HepG2 (cell line): ENCODE data around the gene ITGB7. TPM values are rescaled to one million over a fixed set of nuclear protein-coding genes. Genes with fewer than 3 reads are reported as not detected.
"Not testable (repeated sequence)": the region's sequence is repeated elsewhere in the genome, so short reads cannot be mapped to it uniquely, and the experiment has no call there.

Experiments
- ATAC-seq: fragments of 200-7000 bp; cut with Tn5 transposase; 3 replicates; pipeline ENCODE4 v1.9.1; 2020; ENCODE audit warnings: mild to moderate bottlenecking, moderate library complexity
- BruUV-seq: library from RNA; stranded (reverse); fragments of 400-500 nt; replicated peaks from 2 replicates; lab custom pipeline; 2021; lab: Mats Ljungman, UMichigan
- CTCF ChIA-PET: fragments of 300-600 bp; formaldehyde crosslinking; extraction: SDS; loops from one replicate; lab custom pipeline; 2021; ENCODE audit warnings: low total read pairs, inconsistent platforms, low intra/inter-chr PET ratio; lab: Yijun Ruan, JAX
- POLR2A ChIA-PET: fragments of 350-600 bp; sonication (Branson Sonifier 250); formaldehyde crosslinking; loops from one replicate; lab custom pipeline; 2020; ENCODE audit warnings: antibody characterized with exemption, inconsistent platforms; lab: Yijun Ruan, JAX
- DNase-seq: peaks from one replicate; pipeline ENCODE4 v3.0.0-alpha.2; 2015; ENCODE audit warnings: low spot score
- FAIRE-seq: peaks from 3 replicates; lab custom pipeline; 2011; peaks lifted over from hg19 to GRCh38; lab: Jason Lieb, UNC
- H2AFZ ChIP-seq: one replicate; pipeline ENCODE4 v1.6.1; 2011; ENCODE audit warnings: low read length, inconsistent platforms
- H3K27ac ChIP-seq: fragments of 300-600 bp; 3 replicates; pipeline ENCODE4 v1.8.0; 2011; ENCODE audit warnings: mixed run types, mild to moderate bottlenecking, mixed read lengths, low read length, inconsistent platforms; ENCODE audit not compliant: insufficient read depth; ENCODE audit errors: extremely low read length
- H3K27me3 ChIP-seq, 2 experiments: fragments of 200-600 bp in 1 of 2; 2 replicates in 1 of 2; 3 replicates in 1 of 2; pipeline versions ENCODE4 v1.6.0 to v1.8.0; 2011; ENCODE audit warnings: low read length in 2 of 2, mild to moderate bottlenecking in 2 of 2, moderate library complexity in 2 of 2, inconsistent platforms in 1 of 2; ENCODE audit not compliant: insufficient read depth in 2 of 2, control insufficient read depth in 1 of 2
- H3K36me3 ChIP-seq, 2 experiments: fragments of 200-600 bp in 1 of 2; replicated peaks in 1 of 2; 2 replicates in 1 of 2; 3 replicates in 1 of 2; pipeline versions ENCODE4 v1.5.1 to v1.8.0; 2011; ENCODE audit warnings: low read length in 2 of 2, inconsistent platforms in 1 of 2; ENCODE audit not compliant: insufficient read depth in 2 of 2, control insufficient read depth in 1 of 2
- H3K4me1 ChIP-seq: 2 replicates; pipeline ENCODE4 v1.5.1; 2012; ENCODE audit warnings: low read length, inconsistent platforms; ENCODE audit not compliant: insufficient read depth
- H3K4me2 ChIP-seq: 2 replicates; pipeline ENCODE4 v1.6.0; 2011; ENCODE audit warnings: low read depth, low read length, inconsistent platforms
- H3K4me3 ChIP-seq, 3 experiments: fragments of 200-600 bp in 1 of 3; sonication (generic), shearing (Covaris generic) in 1 of 3; replicated peaks in 1 of 3; 2 replicates each; pipeline ENCODE4 v1.5.1; 2011 to 2016; ENCODE audit warnings: low read length in 3 of 3, inconsistent platforms in 2 of 3, low read depth in 2 of 3, mild to moderate bottlenecking in 2 of 3, control low read depth in 1 of 3, mixed read lengths in 1 of 3; ENCODE audit not compliant: insufficient read depth in 1 of 3
- H3K79me2 ChIP-seq: one replicate; pipeline ENCODE4 v1.6.1; 2011; ENCODE audit warnings: low read length, inconsistent platforms; ENCODE audit not compliant: insufficient read depth
- H3K9ac ChIP-seq: 2 replicates; pipeline ENCODE4 v1.6.0; 2011; ENCODE audit warnings: mild to moderate bottlenecking, low read depth, low read length, inconsistent platforms; ENCODE audit not compliant: insufficient read depth
- H3K9me3 ChIP-seq: 2 replicates; pipeline ENCODE4 v1.5.1; 2012; ENCODE audit warnings: mild to moderate bottlenecking, low read length
- H4K20me1 ChIP-seq: 2 replicates; pipeline ENCODE4 v1.6.0; 2011; ENCODE audit warnings: inconsistent platforms, mild to moderate bottlenecking, low read length, moderate library complexity; ENCODE audit not compliant: insufficient read depth
- ARNT2 ChIP-seq: sonication (generic); formaldehyde crosslinking; IDR thresholded peaks from 2 replicates; pipeline ENCODE4 v1.8.0; 2022; ENCODE audit warnings: mild to moderate bottlenecking, low read depth, missing genetic modification reagents, moderate library complexity
- BATF2 ChIP-seq: sonication (generic); formaldehyde crosslinking; IDR thresholded peaks from 2 replicates; pipeline ENCODE4 v1.8.0; 2022; ENCODE audit warnings: mild to moderate bottlenecking, missing genetic modification reagents, moderate library complexity
- HOXA5 ChIP-seq: sonication (generic); formaldehyde crosslinking; IDR thresholded peaks from 2 replicates; pipeline ENCODE4 v1.4.0; 2020; ENCODE audit warnings: missing genetic modification reagents
- KDM3A ChIP-seq: IDR thresholded peaks from 2 replicates; pipeline ENCODE4 v1.6.1; 2018; ENCODE audit warnings: low read depth, missing compliant biosample characterization
- MAFK ChIP-seq, 2 experiments: IDR thresholded peaks in 1 of 2; conservative IDR thresholded peaks in 1 of 2; 2 replicates each; pipeline ENCODE4 v1.6.1; 2011; ENCODE audit warnings: improper control_type of control experiment in 2 of 2, low read length in 2 of 2
- MYPOP ChIP-seq: sonication (generic); formaldehyde crosslinking; IDR thresholded peaks from 2 replicates; pipeline ENCODE4 v1.8.1; 2023; ENCODE audit warnings: mild to moderate bottlenecking, moderate library complexity, missing genetic modification reagents
- NFRKB ChIP-seq: fragments of 450-650 bp; IDR thresholded peaks from 2 replicates; pipeline ENCODE4 v1.6.1; 2017
- SALL2 ChIP-seq: sonication (generic); formaldehyde crosslinking; IDR thresholded peaks from 2 replicates; pipeline ENCODE4 v1.8.1; 2023; ENCODE audit warnings: mild to moderate bottlenecking, missing genetic modification reagents, inconsistent platforms
- TCF7 ChIP-seq: sonication (generic); IDR thresholded peaks from 2 replicates; pipeline ENCODE4 v1.6.1; 2016; ENCODE audit warnings: antibody characterized with exemption, low read depth
- ZNF251 ChIP-seq: sonication (generic); formaldehyde crosslinking; IDR thresholded peaks from 2 replicates; pipeline ENCODE4 v1.9.0; 2021; ENCODE audit warnings: mild to moderate bottlenecking, missing genetic modification reagents
- ZNF3 ChIP-seq: IDR thresholded peaks from 2 replicates; pipeline ENCODE4 v1.7.0; 2017; ENCODE audit warnings: inconsistent platforms
- ZNF777 ChIP-seq: sonication (generic); formaldehyde crosslinking; IDR thresholded peaks from 2 replicates; pipeline ENCODE4 v1.4.0; 2020; ENCODE audit warnings: missing genetic modification reagents
- WGBS: methylation state at CpG from one replicate; pipeline ENCODE4 v1.1.6; 2017; ENCODE audit warnings: low lambda C conversion rate; 5-methylcytosine and 5-hydroxymethylcytosine counted together
- in situ Hi-C: cut with HindIII; loops from 2 replicates; pipeline ENCODE4 v1.10.0; 2017; ENCODE audit warnings: low pct_unique_long_range_greater_than_20kb; ENCODE audit not compliant: extremely low pct_ligation_motif_present
- intact Hi-C: fragments of 100-400 bp; cut with micrococcal nuclease; formaldehyde crosslinking; loops from one replicate; pipeline ENCODE4 v1.10.0; 2022; ENCODE audit not compliant: unreplicated experiment
- polyA plus RNA-seq, 8 experiments: library from polyadenylated mRNA; depleted of rRNA in 3 of 8; stranded (reverse) in 7 of 8; unstranded in 1 of 8; fragments of >200 nt; fragmentation: Illumina TruSeq in 4 of 8; extraction: Trizol in 4 of 8; gene quantifications; 2 replicates each; pipeline versions ENCODE4 v1.2.1 to v1.2.3, GENCODE V29; 2011 to 2016; ENCODE audit warnings: low read depth in 4 of 8, missing spikeins in 1 of 8, mixed read lengths in 1 of 8; ENCODE audit not compliant: insufficient read depth in 1 of 8
- total RNA-seq, 5 experiments: library from RNA; depleted of rRNA; stranded (reverse); fragments of >200 nt; fragmentation: Illumina TruSeq; extraction: Trizol; gene quantifications; 2 replicates each; pipeline ENCODE4 v1.2.3, GENCODE V29; 2016; ENCODE audit warnings: low read depth in 1 of 5

The ITGB7 gene
- total and polyA plus RNA-seq, 2 of the 13 experiments (the other 11 are each of a cell fraction or from before 2014, with no cell fraction given): 0.16 to 0.18 TPM

GRCh38 chr12:53204351-53204750, 2.7 kb downstream of the ITGB7 start:
- no peak for TF ChIP-seq KDM3A (CRISPR knock-in tag)
- no peak for TF ChIP-seq MYPOP (CRISPR knock-in tag)
- no peak for TF ChIP-seq HOXA5 (CRISPR knock-in tag)
- no peak for TF ChIP-seq NFRKB
- no peak for TF ChIP-seq ZNF777 (CRISPR knock-in tag)
- TF ChIP-seq SALL2: no peak
- TF ChIP-seq BATF2 (CRISPR knock-in tag): no peak
- TF ChIP-seq MAFK (conservative IDR thresholded peaks at IDR 0.05 in 1 of 2, IDR thresholded peaks at IDR 0.05 in 1 of 2; ENCODE audit: low read length in 2 of 2): no peak
- no peak for TF ChIP-seq ARNT2 (CRISPR knock-in tag)
- TF ChIP-seq TCF7: no peak
- no peak for TF ChIP-seq ZNF251 (CRISPR knock-in tag)
- TF ChIP-seq ZNF3: no peak
- no peak overlapping the region for H2AFZ ChIP-seq
- ChIA-PET POLR2A (no interaction called here), CTCF (no interaction called here)
- peaks cover 29% of the 10 kb centered on the region for H3K4me1 ChIP-seq
- intact Hi-C loops (no loop called here), in situ Hi-C loops (no loop called here)
- no peak overlapping the region for H3K9ac ChIP-seq
- ATAC-seq (no peak), FAIRE-seq (no peak), DNase-seq (no peak)
- peaks cover 2 to 15% of the 10 kb centered on the region in 2 experiments; a peak in 3 of 5 replicates for H3K27me3 ChIP-seq
- no peak overlapping the region for H3K27ac ChIP-seq
- no peaks in the 10 kb centered on the region for H3K36me3 ChIP-seq
- no peaks in the 10 kb centered on the region for H4K20me1 ChIP-seq
- no peak overlapping the region for H3K4me2 ChIP-seq
- H3K4me3 ChIP-seq: no peak overlapping the region
- WGBS: 38% methylated on average over 1 of the region's 1 CpG
- H3K9me3 ChIP-seq: no peaks in the 10 kb centered on the region
- H3K79me2 ChIP-seq: no peaks in the 10 kb centered on the region
- no TSS peak for BruUV-seq

DNA sequence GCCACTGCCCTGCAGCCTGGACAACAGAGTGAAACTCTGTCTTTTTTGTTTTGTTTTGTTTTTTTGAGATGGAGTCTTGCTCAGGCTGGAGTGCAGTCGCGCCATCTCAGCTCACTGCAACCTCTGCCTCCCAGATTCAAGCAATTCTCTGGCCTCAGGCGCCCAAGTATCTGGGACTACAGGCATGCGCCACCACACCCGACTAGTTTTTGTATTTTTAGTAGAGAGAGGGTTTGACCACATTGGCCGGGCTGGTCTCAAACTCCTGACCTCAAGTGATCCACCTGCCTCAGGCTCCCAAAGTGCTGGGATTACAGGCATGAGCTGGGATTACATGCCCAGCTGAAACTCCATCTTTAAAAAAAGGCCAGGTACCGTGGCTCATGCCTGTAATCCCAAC, 4.7 kb downstream of the ITGB7 start:
- BruUV-seq, H4K20me1 ChIP-seq, ATAC-seq, H3K9me3 ChIP-seq, CTCF ChIA-PET, H3K36me3 ChIP-seq, intact Hi-C loops, FAIRE-seq, H3K9ac ChIP-seq, H2AFZ ChIP-seq, H3K4me3 ChIP-seq, H3K4me2 ChIP-seq, DNase-seq, in situ Hi-C loops, H3K79me2 ChIP-seq, H3K27ac ChIP-seq: not testable (repeated sequence)
- Histone ChIP-seq H3K27me3 (peaks cover 2 to 17% of the 10 kb centered on the region in 2 experiments; a peak in 3 of 5 replicates), H3K4me1 (peaks cover 22% of the 10 kb centered on the region)
- WGBS: 82% methylated on average over 6 of the region's 7 CpGs
- POLR2A ChIA-PET: interaction anchor here (1.2 kb wide), 1 partner anchor 22 kb away, joined by 4 read pairs; no protein-coding TSS in a partner anchor
